Kidney (tissue), 14 donors: ENCODE measurements around the gene MPLKIP. TPM values are rescaled to one million over a fixed set of nuclear protein-coding genes. Genes with fewer than 3 reads are reported as not detected.

Experiments used
- DNase-seq, 5 donors: peaks; one replicate each; pipeline ENCODE4 v3.0.0-alpha.2; 2013 to 2020
- FAIRE-seq: peaks from 2 replicates; lab custom pipeline; 2012; peaks lifted over from hg19 to GRCh38; lab: Jason Lieb, UNC
- H3K27ac ChIP-seq, 2 donors: one replicate each; pipeline ENCODE4 v1.7.0; 2013; ENCODE audit warnings: low read depth in 2 of 2, low read length in 2 of 2, inconsistent platforms in 1 of 2
- H3K27me3 ChIP-seq: one replicate; pipeline ENCODE4 v1.7.1; 2013; ENCODE audit warnings: low read length, inconsistent platforms; ENCODE audit not compliant: control insufficient read depth, insufficient read depth
- H3K36me3 ChIP-seq, 3 donors: one replicate each; pipeline versions ENCODE4 v1.7.0 to v1.7.1; 2013; ENCODE audit warnings: low read length in 3 of 3, control low read depth in 1 of 3, inconsistent platforms in 1 of 3; ENCODE audit not compliant: insufficient read depth in 3 of 3, control insufficient read depth in 2 of 3
- H3K4me1 ChIP-seq, 3 donors: one replicate each; pipeline versions ENCODE4 v1.7.0 to v1.7.1; 2013; ENCODE audit warnings: low read length in 3 of 3, inconsistent platforms in 1 of 3, low read depth in 1 of 3; ENCODE audit not compliant: control insufficient read depth in 2 of 3, insufficient read depth in 2 of 3
- H3K4me3 ChIP-seq, 3 donors: one replicate each; pipeline versions ENCODE4 v1.7.0 to v1.8.1; 2013; ENCODE audit warnings: low read length in 3 of 3, control low read depth in 1 of 3, inconsistent platforms in 1 of 3
- H3K9ac ChIP-seq, 3 donors: one replicate each; pipeline versions ENCODE4 v1.7.0 to v1.7.1; 2013; ENCODE audit warnings: low read length in 3 of 3, control low read depth in 1 of 3, inconsistent platforms in 1 of 3
- H3K9me3 ChIP-seq, 3 donors: one replicate each; pipeline versions ENCODE4 v1.7.0 to v1.7.1; 2013; ENCODE audit warnings: low read length in 3 of 3, control low read depth in 1 of 3, inconsistent platforms in 1 of 3; ENCODE audit not compliant: control insufficient read depth in 2 of 3, insufficient read depth in 1 of 3
- CTCF ChIP-seq: IDR thresholded peaks from 3 replicates; pipeline ENCODE4 v1.5.1; 2012; ENCODE audit warnings: mild to moderate bottlenecking, moderate library complexity, borderline replicate concordance; ENCODE audit not compliant: insufficient read depth; ENCODE audit errors: extremely low read depth
- intact Hi-C: fragments of 100-400 bp; cut with DNase I; formaldehyde crosslinking; loops from one replicate; pipeline ENCODE4 v1.11.1; 2022
- polyA plus RNA-seq: library from polyadenylated mRNA; stranded (reverse); fragments of 350-450 nt; fragmentation: Illumina TruSeq; extraction: RNeasy Lipid Tissue Mini Kit (QIAGEN cat#74804); gene quantifications from one replicate; pipeline ENCODE4 v1.2.3, GENCODE V29; 2014; ENCODE audit warnings: low read depth, low replicate concordance; ENCODE audit not compliant: insufficient read depth
- total RNA-seq: library from RNA; stranded (reverse); fragmentation: NEBNext Ultra II Directional; extraction: Animal tissue kit (Norgen Biotek cat#: 25700); gene quantifications from one replicate; pipeline ENCODE4 v1.2.1, GENCODE V29; 2021
- donor health status: control.
- donor health status: control.
- donor health status: control.
- donor health status: control.
- donor health status: control.
- donor health status: DM: yes; HTN: yes; CAD: no.
- donor health status: Normal renal cell carcinoma (clear cell type).

Gene MPLKIP
- total and polyA plus RNA-seq, 2 donors from 2014 or later = 32.1 to 58.7 TPM

GRCh38 chr7:40092182-40092581 is 42.2 kb downstream of the MPLKIP start:
- DNase-seq = no peak
- intact Hi-C loops = no loop called here
- Histone ChIP-seq H3K4me1 (no peaks in the 10 kb centered on the region), H3K9ac (no peak overlapping the region), H3K9me3 (no peaks in the 10 kb centered on the region), H3K36me3 (peaks cover 15 to 23% (median 20%) of the 10 kb centered on the region in 3 donors), H3K4me3 (no peak overlapping the region), H3K27ac (no peak overlapping the region), H3K27me3 (no peaks in the 10 kb centered on the region)
- TF ChIP-seq CTCF = no peak
- FAIRE-seq = no peak

DNA sequence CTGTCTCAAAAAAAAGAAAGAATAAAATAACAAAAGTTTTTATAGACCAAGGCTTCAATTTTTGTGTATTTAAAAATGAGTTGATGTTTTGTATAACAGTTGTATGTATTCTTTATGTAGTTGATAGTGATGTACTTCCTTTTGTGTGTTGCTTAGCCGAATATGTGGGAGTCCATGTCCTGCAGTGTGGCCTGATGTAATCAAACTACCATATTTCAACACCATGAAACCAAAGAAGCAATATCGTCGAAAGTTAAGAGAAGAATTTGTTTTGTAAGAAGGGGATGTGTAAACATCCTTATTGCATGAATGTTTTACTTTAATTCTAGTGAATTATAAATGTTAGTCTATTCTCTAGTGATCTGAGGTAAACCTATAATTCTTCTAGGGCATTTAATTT is 56.6 kb downstream of the MPLKIP start:
- TF ChIP-seq CTCF = no peak
- H3K9me3 ChIP-seq = no peaks in the 10 kb centered on the region
- DNase-seq (no peak), FAIRE-seq (no peak)
- H3K4me3 ChIP-seq = no peak overlapping the region
- H3K27ac ChIP-seq = no peak overlapping the region
- no peaks in the 10 kb centered on the region for H3K4me1 ChIP-seq
- H3K27me3 ChIP-seq = no peaks in the 10 kb centered on the region
- intact Hi-C loops = no loop called here
- H3K9ac ChIP-seq = no peak overlapping the region
- peaks cover 0 to 4% (median 0%) of the 10 kb centered on the region in 3 donors for H3K36me3 ChIP-seq

Other genes with a start within 250 kb of the MPLKIP start
- gene CDK13, start 184.4 kb downstream of the MPLKIP start, total RNA-seq = 50.9 TPM
- 15.5 TPM for gene CDK13, start 184.4 kb downstream of the MPLKIP start, polyA plus RNA-seq
- 7.6 TPM for gene SUGCT, start 383 bp upstream of the MPLKIP start, total RNA-seq
- gene SUGCT, start 383 bp upstream of the MPLKIP start, polyA plus RNA-seq = 45.1 TPM